Measurements from ENCODE around the gene MAMDC4.

MAMDC4 gene

DNA sequence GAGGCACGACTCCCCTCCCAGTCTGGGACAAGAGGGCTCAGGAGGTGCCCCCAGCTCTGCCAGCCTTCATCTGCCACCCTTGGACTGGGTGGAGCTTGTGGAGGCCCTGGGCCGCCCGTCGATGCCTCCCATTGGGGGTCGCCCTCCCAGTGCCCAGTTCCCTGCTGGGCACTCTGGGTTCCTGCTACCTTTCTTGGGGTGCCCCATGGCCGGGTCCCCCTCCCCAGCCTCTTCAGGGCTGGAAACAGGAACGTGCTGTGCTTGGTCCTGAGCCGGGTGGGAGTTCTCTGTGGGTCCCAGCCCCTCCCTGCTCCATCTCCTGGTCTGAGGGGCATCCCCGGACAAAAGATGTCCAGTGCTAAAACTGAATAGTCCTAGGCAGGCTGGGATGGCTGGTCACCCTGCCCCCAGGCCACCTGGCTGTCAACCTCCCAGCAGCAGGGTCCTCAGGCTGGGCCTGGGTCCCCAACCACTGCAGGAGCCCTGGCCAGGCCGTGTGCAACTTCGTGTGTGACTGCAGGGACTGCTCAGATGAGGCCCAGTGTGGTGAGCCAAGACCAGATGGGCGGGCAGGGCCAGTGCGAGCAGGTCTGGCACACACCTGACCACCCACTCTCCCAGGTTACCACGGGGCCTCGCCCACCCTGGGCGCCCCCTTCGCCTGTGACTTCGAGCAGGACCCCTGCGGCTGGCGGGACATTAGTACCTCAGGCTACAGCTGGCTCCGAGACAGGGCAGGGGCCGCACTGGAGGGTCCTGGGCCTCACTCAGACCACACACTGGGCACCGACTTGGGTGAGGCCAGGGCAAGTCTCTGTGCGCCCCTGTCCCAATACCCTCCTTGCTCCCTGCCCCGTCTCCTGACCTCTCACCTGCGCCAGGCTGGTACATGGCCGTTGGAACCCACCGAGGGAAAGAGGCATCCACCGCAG lies 784 bp downstream of the MAMDC4 start:
- POLR2A ChIA-PET = interaction anchor here (1.9 kb wide), 1 partner anchor 8 kb away, joined by 9 read pairs; no protein-coding TSS in a partner anchor
- TF ChIP-seq BCL11B (tag by site-specific recombination; IDR thresholded peaks at IDR 0.05; ENCODE audit: low read depth) = peak; percentile 63
- peak; percentile 29; the same call in 1 of the 2 replicates for TF ChIP-seq ZBTB8A (tag by site-specific recombination; IDR thresholded peaks at IDR 0.05)
- TF ChIP-seq ZNF600 (tag by site-specific recombination; IDR thresholded peaks at IDR 0.05) = peak; percentile 53
- TF ChIP-seq, protein P1, sequence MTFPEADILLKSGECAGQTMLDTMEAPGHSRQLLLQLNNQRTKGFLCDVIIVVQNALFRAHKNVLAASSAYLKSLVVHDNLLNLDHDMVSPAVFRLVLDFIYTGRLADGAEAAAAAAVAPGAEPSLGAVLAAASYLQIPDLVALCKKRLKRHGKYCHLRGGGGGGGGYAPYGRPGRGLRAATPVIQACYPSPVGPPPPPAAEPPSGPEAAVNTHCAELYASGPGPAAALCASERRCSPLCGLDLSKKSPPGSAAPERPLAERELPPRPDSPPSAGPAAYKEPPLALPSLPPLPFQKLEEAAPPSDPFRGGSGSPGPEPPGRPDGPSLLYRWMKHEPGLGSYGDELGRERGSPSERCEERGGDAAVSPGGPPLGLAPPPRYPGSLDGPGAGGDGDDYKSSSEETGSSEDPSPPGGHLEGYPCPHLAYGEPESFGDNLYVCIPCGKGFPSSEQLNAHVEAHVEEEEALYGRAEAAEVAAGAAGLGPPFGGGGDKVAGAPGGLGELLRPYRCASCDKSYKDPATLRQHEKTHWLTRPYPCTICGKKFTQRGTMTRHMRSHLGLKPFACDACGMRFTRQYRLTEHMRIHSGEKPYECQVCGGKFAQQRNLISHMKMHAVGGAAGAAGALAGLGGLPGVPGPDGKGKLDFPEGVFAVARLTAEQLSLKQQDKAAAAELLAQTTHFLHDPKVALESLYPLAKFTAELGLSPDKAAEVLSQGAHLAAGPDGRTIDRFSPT (tag by site-specific recombination; IDR thresholded peaks at IDR 0.05) = peak; percentile 67
- 0 out of 2 replicates have a peak, but pooled peaks have one; percentile 26 for TF ChIP-seq ZBTB7A (tag by site-specific recombination; IDR thresholded peaks at IDR 0.05; ENCODE audit: low read depth)
- no peak for TF ChIP-seq ZNF248 (tag by site-specific recombination; IDR thresholded peaks at IDR 0.05)
- TF ChIP-seq, protein P2, sequence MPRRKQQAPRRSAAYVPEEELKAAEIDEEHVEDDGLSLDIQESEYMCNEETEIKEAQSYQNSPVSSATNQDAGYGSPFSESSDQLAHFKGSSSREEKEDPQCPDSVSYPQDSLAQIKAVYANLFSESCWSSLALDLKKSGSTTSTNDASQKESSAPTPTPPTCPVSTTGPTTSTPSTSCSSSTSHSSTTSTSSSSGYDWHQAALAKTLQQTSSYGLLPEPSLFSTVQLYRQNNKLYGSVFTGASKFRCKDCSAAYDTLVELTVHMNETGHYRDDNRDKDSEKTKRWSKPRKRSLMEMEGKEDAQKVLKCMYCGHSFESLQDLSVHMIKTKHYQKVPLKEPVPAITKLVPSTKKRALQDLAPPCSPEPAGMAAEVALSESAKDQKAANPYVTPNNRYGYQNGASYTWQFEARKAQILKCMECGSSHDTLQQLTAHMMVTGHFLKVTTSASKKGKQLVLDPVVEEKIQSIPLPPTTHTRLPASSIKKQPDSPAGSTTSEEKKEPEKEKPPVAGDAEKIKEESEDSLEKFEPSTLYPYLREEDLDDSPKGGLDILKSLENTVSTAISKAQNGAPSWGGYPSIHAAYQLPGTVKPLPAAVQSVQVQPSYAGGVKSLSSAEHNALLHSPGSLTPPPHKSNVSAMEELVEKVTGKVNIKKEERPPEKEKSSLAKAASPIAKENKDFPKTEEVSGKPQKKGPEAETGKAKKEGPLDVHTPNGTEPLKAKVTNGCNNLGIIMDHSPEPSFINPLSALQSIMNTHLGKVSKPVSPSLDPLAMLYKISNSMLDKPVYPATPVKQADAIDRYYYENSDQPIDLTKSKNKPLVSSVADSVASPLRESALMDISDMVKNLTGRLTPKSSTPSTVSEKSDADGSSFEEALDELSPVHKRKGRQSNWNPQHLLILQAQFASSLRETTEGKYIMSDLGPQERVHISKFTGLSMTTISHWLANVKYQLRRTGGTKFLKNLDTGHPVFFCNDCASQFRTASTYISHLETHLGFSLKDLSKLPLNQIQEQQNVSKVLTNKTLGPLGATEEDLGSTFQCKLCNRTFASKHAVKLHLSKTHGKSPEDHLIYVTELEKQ (tag by site-specific recombination; IDR thresholded peaks at IDR 0.05; ENCODE audit: borderline replicate concordance) = no peak
- TF ChIP-seq TCF7L2 (IDR thresholded peaks at IDR 0.05; ENCODE audit: borderline replicate concordance, low read depth, low read length) = no peak
- Histone ChIP-seq H3K36me3 (ENCODE audit: control insufficient read depth in 2 of 2, insufficient read depth in 1 of 2, low read length in 2 of 2) (peaks cover 0 to 29% of the 10 kb centered on the region in 2 experiments; a peak in 1 of 3 replicates), H3K4me3 (ENCODE audit: low read depth, low read length) (no peak overlapping the region), H3K27ac (ENCODE audit: extremely low read depth, low read depth, low read length) (no peak overlapping the region), H3K9me3 (ENCODE audit: control insufficient read depth, insufficient read depth, low read depth, low read length) (no peaks in the 10 kb centered on the region), H3K4me1 (ENCODE audit: control insufficient read depth, insufficient read depth, low read length) (0 out of 2 replicates have a peak, but pooled peaks cover 4% of the 10 kb centered on the region)
- CTCF ChIA-PET = interaction anchor here (0.6 to 1.0 kb wide), 3 partner anchors 11 to 66 kb away, joined by 3 read pairs; partner anchors contain the start of gene AJM1

DNA sequence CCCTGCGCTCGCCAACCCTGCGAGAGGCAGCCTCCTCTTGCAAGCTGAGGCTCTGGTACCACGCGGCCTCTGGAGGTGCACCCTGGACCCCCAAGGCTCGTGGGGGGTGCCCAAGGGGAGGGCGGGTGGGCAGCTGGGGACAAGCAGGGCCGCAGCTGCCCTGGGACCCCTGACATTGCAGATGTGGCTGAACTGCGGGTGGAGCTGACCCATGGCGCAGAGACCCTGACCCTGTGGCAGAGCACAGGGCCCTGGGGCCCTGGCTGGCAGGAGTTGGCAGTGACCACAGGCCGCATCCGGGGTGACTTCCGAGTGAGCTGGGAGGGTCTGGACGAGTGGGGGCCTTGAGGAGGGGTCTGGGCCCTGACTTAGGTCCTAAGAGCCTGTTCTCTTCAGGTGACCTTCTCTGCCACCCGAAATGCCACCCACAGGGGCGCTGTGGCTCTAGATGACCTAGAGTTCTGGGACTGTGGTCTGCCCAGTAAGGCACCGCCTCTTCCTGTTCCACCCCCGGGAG lies 1.5 kb downstream of the MAMDC4 start:
- Histone ChIP-seq H3K4me3 (ENCODE audit: low read depth, low read length) (no peak overlapping the region), H3K4me1 (ENCODE audit: control insufficient read depth, insufficient read depth, low read length) (0 out of 2 replicates have a peak, but pooled peaks cover 4% of the 10 kb centered on the region), H3K9me3 (ENCODE audit: control insufficient read depth, insufficient read depth, low read depth, low read length) (no peaks in the 10 kb centered on the region), H3K27ac (ENCODE audit: extremely low read depth, low read depth, low read length) (no peak overlapping the region), H3K36me3 (ENCODE audit: control insufficient read depth in 2 of 2, insufficient read depth in 1 of 2, low read length in 2 of 2) (peaks cover 0 to 34% of the 10 kb centered on the region in 2 experiments; a peak in 1 of 3 replicates)
- POLR2A ChIA-PET = no interaction called here
- no peak for TF ChIP-seq ZNF2 (tag by site-specific recombination; IDR thresholded peaks at IDR 0.05)
- no peak for TF ChIP-seq ZNF202 (tag by site-specific recombination; IDR thresholded peaks at IDR 0.05; ENCODE audit: borderline replicate concordance)
- no peak for TF ChIP-seq GLI2 (tag by site-specific recombination; IDR thresholded peaks at IDR 0.05; ENCODE audit: borderline replicate concordance, low read depth)
- no peak for TF ChIP-seq IKZF3 (tag by site-specific recombination; IDR thresholded peaks at IDR 0.05)
- no peak for TF ChIP-seq ZNF529 (tag by site-specific recombination; IDR thresholded peaks at IDR 0.05; ENCODE audit: insufficient replicate concordance)
- no peak for TF ChIP-seq GLIS1 (tag by site-specific recombination; IDR thresholded peaks at IDR 0.05)
- TF ChIP-seq ZNF354C (tag by site-specific recombination; IDR thresholded peaks at IDR 0.05; ENCODE audit: borderline replicate concordance, low read depth) = no peak
- TF ChIP-seq ZNF221 (tag by site-specific recombination; IDR thresholded peaks at IDR 0.05; ENCODE audit: borderline replicate concordance) = no peak
- TF ChIP-seq ZNF768 (tag by site-specific recombination; IDR thresholded peaks at IDR 0.05) = no peak
- CTCF ChIA-PET = interaction anchor here (1.0 kb wide), 1 partner anchor 11 kb away, joined by 3 read pairs; the partner anchor contains the start of gene AJM1
